Psoas muscle (tissue), 8 donors: ENCODE measurements around the gene WDR74. TPM values are rescaled to one million over a fixed set of nuclear protein-coding genes. Genes with fewer than 3 reads are reported as not detected.

ENCODE experiments used
- ATAC-seq, 4 donors: fragments of 200-7000 bp; cut with Tn5 transposase; one replicate each; pipeline ENCODE4 v1.9.1; 2020; ENCODE audit warnings: moderate library complexity in 3 of 4, mild to moderate bottlenecking in 2 of 4
- DNase-seq, 2 donors: peaks; one replicate each; pipeline ENCODE4 v3.0.0-alpha.2; 2020
- H3K27ac ChIP-seq: fragments of 200-600 bp; one replicate; pipeline ENCODE4 v1.8.0; 2022
- H3K27me3 ChIP-seq, 3 donors: fragments of 200-600 bp in 1 of 3; one replicate each; pipeline versions ENCODE4 v1.6.1 to v1.8.0; 2013 to 2022; ENCODE audit warnings: low read length in 2 of 3, mild to moderate bottlenecking in 2 of 3, moderate library complexity in 1 of 3; ENCODE audit not compliant: insufficient read depth in 3 of 3
- H3K36me3 ChIP-seq, 2 donors: fragments of 200-600 bp in 1 of 2; one replicate each; pipeline versions ENCODE4 v1.6.1 to v1.8.0; 2013 to 2022; ENCODE audit warnings: low read depth in 1 of 2, mild to moderate bottlenecking in 1 of 2, moderate library complexity in 1 of 2; ENCODE audit not compliant: insufficient read depth in 1 of 2
- H3K4me1 ChIP-seq: fragments of 200-600 bp; one replicate; pipeline ENCODE4 v1.8.0; 2022
- H3K4me3 ChIP-seq: fragments of 200-600 bp; one replicate; pipeline ENCODE4 v1.8.0; 2022; ENCODE audit warnings: mild to moderate bottlenecking
- H3K9me3 ChIP-seq: fragments of 200-600 bp; one replicate; pipeline ENCODE4 v1.8.0; 2022
- WGBS, 3 donors: extraction: QIAGEN DNeasy Blood & Tissue Kit; methylation state at CpG; one replicate each; pipeline versions ENCODE4 v1.1.6 to v1.1.7; 2013; 5-methylcytosine and 5-hydroxymethylcytosine counted together
- intact Hi-C, 2 donors: fragments of 100-400 bp; cut with DNase I; formaldehyde crosslinking; loops; one replicate each; pipeline versions ENCODE4 v1.11.0 to v1.14.2; 2022
- polyA plus RNA-seq, 3 donors: library from polyadenylated mRNA; stranded (reverse); fragments of 200-250 nt; gene quantifications; one replicate each; pipeline ENCODE4 v1.2.3, GENCODE V29; 2013
- total RNA-seq, 4 donors: library from RNA; stranded (reverse); fragmentation: NEBNext Ultra II Directional in 2 of 4; extraction: Animal tissue kit (Norgen Biotek cat#: 25700) in 2 of 4; gene quantifications; one replicate each; pipeline versions ENCODE4 v1.2.1 to v1.2.4, GENCODE V29; 2021 to 2023
- TF ChIP-seq, protein P1 (sequence below): fragments of 200-600 bp; IDR thresholded peaks from one replicate; pipeline ENCODE4 v1.8.0; 2022; ENCODE audit warnings: antibody characterized with exemption
- donor health status: healthy with polysubstance abuse.
- donor health status: DM: no; HTN: no; CAD: no; lungs with moderate emphysema.
- donor health status: Bipolar disorder and iron deficiency.
- donor health status: healthy.
- donor health status: DM: yes; HTN: yes; CAD: no.
- donor health status: DM: no; HTN: no; CAD: no.
- donor health status: DM: no; HTN: no; CAD: no.
- donor health status: DM: yes; HTN: yes; CAD: no.

WDR74 gene
- total and polyA plus RNA-seq, 7 donors = 32.9 to 121 (median 74.9) TPM

DNA sequence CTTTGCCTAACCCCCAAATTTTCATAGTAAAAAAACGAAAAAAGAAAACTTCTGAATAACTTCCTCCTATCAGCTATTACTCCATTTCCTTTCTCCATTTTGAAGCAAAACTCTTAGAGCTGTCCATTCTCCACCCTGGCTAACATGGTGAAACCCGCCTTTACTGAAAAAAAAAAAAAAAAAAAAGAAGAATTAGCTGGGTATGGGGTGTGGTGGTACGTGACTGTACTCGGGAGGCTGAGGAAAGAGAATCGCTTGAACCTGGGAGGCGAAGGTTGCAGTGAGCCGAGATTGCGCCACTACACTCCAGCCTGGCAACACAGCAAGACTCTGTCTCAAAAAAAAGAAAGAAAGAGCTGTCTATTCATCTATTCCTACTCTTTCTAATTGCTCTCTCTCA lies 22.8 kb downstream of the WDR74 start:
- Histone ChIP-seq H3K9me3 (no peaks in the 10 kb centered on the region), H3K4me3 (no peak overlapping the region), H3K27me3 (no peaks in the 10 kb centered on the region), H3K36me3 (peaks cover 8 to 79% of the 10 kb centered on the region in 2 donors), H3K4me1 (no peaks in the 10 kb centered on the region), H3K27ac (no peak overlapping the region)
- ATAC-seq (no peak), DNase-seq (no peak)
- intact Hi-C loops = loop anchor here in 1 of 2 donors (2.0 kb wide), 1 partner anchor 22 kb away; no protein-coding TSS in a partner anchor
- TF ChIP-seq, protein P1, sequence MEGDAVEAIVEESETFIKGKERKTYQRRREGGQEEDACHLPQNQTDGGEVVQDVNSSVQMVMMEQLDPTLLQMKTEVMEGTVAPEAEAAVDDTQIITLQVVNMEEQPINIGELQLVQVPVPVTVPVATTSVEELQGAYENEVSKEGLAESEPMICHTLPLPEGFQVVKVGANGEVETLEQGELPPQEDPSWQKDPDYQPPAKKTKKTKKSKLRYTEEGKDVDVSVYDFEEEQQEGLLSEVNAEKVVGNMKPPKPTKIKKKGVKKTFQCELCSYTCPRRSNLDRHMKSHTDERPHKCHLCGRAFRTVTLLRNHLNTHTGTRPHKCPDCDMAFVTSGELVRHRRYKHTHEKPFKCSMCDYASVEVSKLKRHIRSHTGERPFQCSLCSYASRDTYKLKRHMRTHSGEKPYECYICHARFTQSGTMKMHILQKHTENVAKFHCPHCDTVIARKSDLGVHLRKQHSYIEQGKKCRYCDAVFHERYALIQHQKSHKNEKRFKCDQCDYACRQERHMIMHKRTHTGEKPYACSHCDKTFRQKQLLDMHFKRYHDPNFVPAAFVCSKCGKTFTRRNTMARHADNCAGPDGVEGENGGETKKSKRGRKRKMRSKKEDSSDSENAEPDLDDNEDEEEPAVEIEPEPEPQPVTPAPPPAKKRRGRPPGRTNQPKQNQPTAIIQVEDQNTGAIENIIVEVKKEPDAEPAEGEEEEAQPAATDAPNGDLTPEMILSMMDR = no peak
- 82 to 85% (median 85%) methylated on average over 8 of the region's 8 CpGs for WGBS, 3 donors

DNA sequence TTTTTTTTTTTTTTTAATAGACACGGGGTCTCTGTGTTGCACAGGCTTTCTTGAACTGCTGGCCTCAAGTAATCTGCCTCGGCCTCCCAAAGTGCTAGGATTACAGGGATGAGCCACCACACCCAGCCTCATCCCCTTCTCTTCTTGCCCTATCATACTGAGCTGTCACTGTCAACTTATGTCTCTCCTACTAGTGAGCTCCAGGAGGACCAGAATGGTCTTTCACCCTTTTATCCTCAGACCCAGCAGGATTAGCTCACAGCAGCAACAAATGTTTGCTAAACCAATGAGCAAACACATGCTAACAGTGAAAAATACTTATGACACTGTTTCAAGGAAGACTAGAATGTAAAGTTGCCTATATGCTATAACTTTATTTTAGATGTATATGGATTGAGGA lies 27.7 kb downstream of the WDR74 start:
- Histone ChIP-seq H3K27me3 (no peaks in the 10 kb centered on the region), H3K4me3 (no peak overlapping the region), H3K9me3 (no peaks in the 10 kb centered on the region), H3K36me3 (peaks cover 0 to 37% of the 10 kb centered on the region in 2 donors), H3K27ac (no peak overlapping the region), H3K4me1 (peaks cover 4% of the 10 kb centered on the region)
- intact Hi-C loops = no loop called here
- TF ChIP-seq, protein P1 = no peak
- no peak for DNase-seq
- 70 to 79% (median 72%) methylated on average over 2 of the region's 2 CpGs for WGBS, 3 donors
- ATAC-seq = no peak

DNA sequence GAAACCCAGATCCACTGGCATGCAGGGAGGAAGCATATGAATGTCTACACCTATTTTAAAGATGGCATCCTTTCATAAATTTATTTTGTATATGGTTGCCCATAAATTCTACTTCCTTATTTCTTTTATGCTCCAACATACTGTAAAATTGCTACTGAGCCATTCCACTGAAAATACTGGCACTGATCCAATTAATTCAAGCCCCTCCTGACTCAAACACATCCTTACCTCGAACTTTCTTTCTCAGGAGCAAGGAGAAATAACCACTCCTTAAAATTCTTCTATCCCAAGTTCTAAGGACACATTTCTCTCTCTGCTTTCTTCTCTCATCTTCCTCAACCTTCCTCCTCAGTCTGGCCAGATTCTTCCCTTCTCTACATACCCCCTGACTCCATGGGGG lies 28.6 kb downstream of the WDR74 start:
- H3K36me3 ChIP-seq = peaks cover 0 to 27% of the 10 kb centered on the region in 2 donors
- intact Hi-C loops = no loop called here
- no peaks in the 10 kb centered on the region for H3K27me3 ChIP-seq
- WGBS, 3 donors = 27 to 38% (median 28%) methylated on average over 1 of the region's 1 CpG
- H3K4me3 ChIP-seq = no peak overlapping the region
- no peaks in the 10 kb centered on the region for H3K9me3 ChIP-seq
- H3K4me1 ChIP-seq = peaks cover 11% of the 10 kb centered on the region
- DNase-seq (no peak), ATAC-seq (no peak)
- H3K27ac ChIP-seq = no peak overlapping the region
- TF ChIP-seq, protein P1 = no peak

DNA sequence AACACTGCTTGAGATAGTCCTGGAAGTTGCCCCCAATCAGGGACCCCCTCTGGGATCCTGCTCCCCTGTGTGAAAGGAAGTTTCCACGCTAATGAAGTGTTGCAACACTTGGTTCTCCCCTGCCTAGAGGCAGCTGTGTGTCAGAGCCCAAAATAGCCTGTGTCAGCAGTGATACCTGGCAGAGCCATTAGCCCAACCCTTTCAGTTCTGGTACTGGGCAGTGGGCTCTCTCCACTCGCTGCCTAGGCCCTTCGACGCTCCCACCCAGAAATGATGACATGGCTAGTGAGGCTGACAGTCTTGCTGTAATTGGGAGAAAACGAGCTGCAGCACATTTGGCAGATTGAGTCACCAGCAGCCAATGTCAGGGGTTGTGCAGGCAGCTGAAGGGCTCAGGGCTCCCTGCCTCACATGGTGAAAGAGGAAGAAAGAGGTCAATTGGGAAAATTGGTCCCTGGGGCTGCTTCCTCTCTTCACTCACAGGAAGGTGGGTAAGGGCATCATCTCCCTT lies 32.7 kb downstream of the WDR74 start:
- H3K36me3 ChIP-seq = peaks cover 4 to 26% of the 10 kb centered on the region in 2 donors
- intact Hi-C loops = no loop called here
- DNase-seq (peak; percentile 43 to 71), ATAC-seq (peak; percentile 76 to 83 (median 78))
- WGBS, 3 donors = 39 to 43% (median 40%) methylated on average over 5 of the region's 5 CpGs
- peak overlapping the region; percentile 96 for H3K27ac ChIP-seq
- TF ChIP-seq, protein P1 = no peak
- H3K4me1 ChIP-seq = peaks cover 22% of the 10 kb centered on the region
- no peaks in the 10 kb centered on the region for H3K9me3 ChIP-seq
- no peaks in the 10 kb centered on the region for H3K27me3 ChIP-seq
- peak overlapping the region; percentile 95 for H3K4me3 ChIP-seq

DNA sequence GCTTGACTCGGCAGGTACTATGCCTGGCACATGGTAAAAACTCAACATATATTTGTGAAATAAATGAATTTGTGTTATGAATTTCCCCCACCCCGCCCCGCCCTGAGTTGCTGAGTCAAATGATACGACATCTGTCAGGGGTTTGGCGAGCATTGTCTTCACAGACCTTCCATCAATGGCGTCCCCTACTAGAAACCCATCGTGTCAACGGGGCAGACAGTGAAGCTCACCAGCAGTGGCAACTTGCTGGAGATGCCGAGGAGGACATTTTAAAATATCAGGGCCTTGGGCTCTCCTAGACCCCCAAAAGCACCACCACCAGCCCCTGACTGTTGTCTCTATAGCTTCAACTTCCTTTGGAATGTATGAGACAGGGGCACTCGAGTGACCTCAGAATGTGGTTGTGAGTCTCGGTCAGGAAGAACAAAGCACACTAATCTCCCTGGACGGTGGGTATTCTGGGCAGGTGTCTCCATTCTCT lies 33.4 kb downstream of the WDR74 start:
- H3K27me3 ChIP-seq = no peaks in the 10 kb centered on the region
- peak overlapping the region; percentile 95 for H3K4me3 ChIP-seq
- TF ChIP-seq, protein P1 = no peak
- peaks cover 10 to 33% of the 10 kb centered on the region in 2 donors for H3K36me3 ChIP-seq
- intact Hi-C loops = loop anchor here in 1 of 2 donors (2.0 kb wide), 1 partner anchor 15 kb away; no protein-coding TSS in a partner anchor
- peak overlapping the region; percentile 96 for H3K27ac ChIP-seq
- no peak for DNase-seq
- no peaks in the 10 kb centered on the region for H3K9me3 ChIP-seq
- peaks cover 22% of the 10 kb centered on the region for H3K4me1 ChIP-seq
- 19 to 26% (median 21%) methylated on average over 12 of the region's 12 CpGs for WGBS, 3 donors
- peak; percentile 31 to 52 (median 40) for ATAC-seq
